Stimulated activated naive CD8-positive, alpha-beta T cell treated with anti-CD3 and anti-CD28 coated beads, Interleukin-15, Interleukin-2, amounts not matched to agents 100 ng/mL and 50 ng/mL, for 24 hours (primary cell): ENCODE data around the gene ARHGAP15.

ENCODE experiments used
- H3K27ac Mint-ChIP-seq: one replicate; pipeline ENCODE4 v1.8.0; 2021; ENCODE audit warnings: mild to moderate bottlenecking, mixed read lengths
- H3K27me3 Mint-ChIP-seq: one replicate; pipeline ENCODE4 v1.8.0; 2021; ENCODE audit warnings: mixed read lengths
- H3K36me3 Mint-ChIP-seq: one replicate; pipeline ENCODE4 v1.8.0; 2021; ENCODE audit warnings: low read depth, mixed read lengths
- H3K4me1 Mint-ChIP-seq: one replicate; pipeline ENCODE4 v1.8.0; 2021; ENCODE audit warnings: low read depth, mixed read lengths
- H3K4me3 Mint-ChIP-seq: one replicate; pipeline ENCODE4 v1.8.0; 2021; ENCODE audit warnings: mild to moderate bottlenecking, mixed read lengths
- H3K9me3 Mint-ChIP-seq: one replicate; pipeline ENCODE4 v1.8.0; 2021; ENCODE audit warnings: mixed read lengths

ARHGAP15 gene

GRCh38 chr2:143333847-143334246, 204.6 kb downstream of the ARHGAP15 start:
- H3K27ac Mint-ChIP-seq = no peak overlapping the region
- no peaks in the 10 kb centered on the region for H3K36me3 Mint-ChIP-seq
- H3K9me3 Mint-ChIP-seq = no peaks in the 10 kb centered on the region
- H3K27me3 Mint-ChIP-seq = no peaks in the 10 kb centered on the region
- H3K4me1 Mint-ChIP-seq = peaks cover 48% of the 10 kb centered on the region
- H3K4me3 Mint-ChIP-seq = no peak overlapping the region

- Mint-ChIP-seq H3K27ac (no peak overlapping the region), H3K4me3 (no peak overlapping the region), H3K9me3 (no peaks in the 10 kb centered on the region), H3K27me3 (no peaks in the 10 kb centered on the region), H3K4me1 (peaks cover 39% of the 10 kb centered on the region), H3K36me3 (no peaks in the 10 kb centered on the region)
Observed at GRCh38 chr2:143334837-143335236, 205.6 kb downstream of the ARHGAP15 start.

- Mint-ChIP-seq H3K4me3 (no peak overlapping the region), H3K9me3 (no peaks in the 10 kb centered on the region), H3K4me1 (peaks cover 27% of the 10 kb centered on the region), H3K36me3 (no peaks in the 10 kb centered on the region), H3K27me3 (no peaks in the 10 kb centered on the region), H3K27ac (no peak overlapping the region)
Observed at GRCh38 chr2:143336719-143337210, 207.5 kb downstream of the ARHGAP15 start.

GRCh38 chr2:143341478-143341877, 212.3 kb downstream of the ARHGAP15 start:
- Mint-ChIP-seq H3K4me3 (no peak overlapping the region), H3K36me3 (peaks cover 6% of the 10 kb centered on the region), H3K4me1 (peaks cover 12% of the 10 kb centered on the region), H3K27me3 (no peaks in the 10 kb centered on the region), H3K27ac (no peak overlapping the region), H3K9me3 (no peaks in the 10 kb centered on the region)

- H3K9me3 Mint-ChIP-seq = no peaks in the 10 kb centered on the region
- no peak overlapping the region for H3K4me3 Mint-ChIP-seq
- no peaks in the 10 kb centered on the region for H3K27me3 Mint-ChIP-seq
- no peak overlapping the region for H3K27ac Mint-ChIP-seq
- peaks cover 6% of the 10 kb centered on the region for H3K4me1 Mint-ChIP-seq
- peaks cover 6% of the 10 kb centered on the region for H3K36me3 Mint-ChIP-seq
Observed at GRCh38 chr2:143344780-143345179, 215.6 kb downstream of the ARHGAP15 start.

GRCh38 chr2:143345887-143346787, 216.9 kb downstream of the ARHGAP15 start:
- Mint-ChIP-seq H3K4me3 (no peak overlapping the region), H3K27me3 (no peaks in the 10 kb centered on the region), H3K9me3 (no peaks in the 10 kb centered on the region), H3K27ac (peak overlapping the region; percentile 21), H3K4me1 (peaks cover 6% of the 10 kb centered on the region), H3K36me3 (peaks cover 6% of the 10 kb centered on the region)

- H3K4me1 Mint-ChIP-seq = peaks cover 6% of the 10 kb centered on the region
- no peak overlapping the region for H3K4me3 Mint-ChIP-seq
- H3K27me3 Mint-ChIP-seq = no peaks in the 10 kb centered on the region
- H3K9me3 Mint-ChIP-seq = no peaks in the 10 kb centered on the region
- H3K27ac Mint-ChIP-seq = no peak overlapping the region
- peaks cover 6% of the 10 kb centered on the region for H3K36me3 Mint-ChIP-seq
Observed at GRCh38 chr2:143347271-143347695, 218.1 kb downstream of the ARHGAP15 start.

GRCh38 chr2:143347901-143348414, 218.7 kb downstream of the ARHGAP15 start:
- Mint-ChIP-seq H3K36me3 (peaks cover 5% of the 10 kb centered on the region), H3K9me3 (no peaks in the 10 kb centered on the region), H3K4me3 (no peak overlapping the region), H3K27ac (no peak overlapping the region), H3K4me1 (peaks cover 6% of the 10 kb centered on the region), H3K27me3 (no peaks in the 10 kb centered on the region)

GRCh38 chr2:143354050-143354750, 225.0 kb downstream of the ARHGAP15 start:
- no peaks in the 10 kb centered on the region for H3K27me3 Mint-ChIP-seq
- no peaks in the 10 kb centered on the region for H3K9me3 Mint-ChIP-seq
- peaks cover 8% of the 10 kb centered on the region for H3K4me1 Mint-ChIP-seq
- H3K4me3 Mint-ChIP-seq = no peak overlapping the region
- peaks cover 3% of the 10 kb centered on the region for H3K36me3 Mint-ChIP-seq
- no peak overlapping the region for H3K27ac Mint-ChIP-seq

GRCh38 chr2:143355870-143356269, 226.7 kb downstream of the ARHGAP15 start:
- Mint-ChIP-seq H3K4me1 (peaks cover 11% of the 10 kb centered on the region), H3K4me3 (no peak overlapping the region), H3K27me3 (no peaks in the 10 kb centered on the region), H3K27ac (no peak overlapping the region), H3K36me3 (peaks cover 10% of the 10 kb centered on the region), H3K9me3 (no peaks in the 10 kb centered on the region)

- no peaks in the 10 kb centered on the region for H3K9me3 Mint-ChIP-seq
- peaks cover 11% of the 10 kb centered on the region for H3K36me3 Mint-ChIP-seq
Observed at GRCh38 chr2:143356336-143356735, 227.1 kb downstream of the ARHGAP15 start.

GRCh38 chr2:143356736-143357446, 227.7 kb downstream of the ARHGAP15 start:
- H3K9me3 Mint-ChIP-seq = no peaks in the 10 kb centered on the region
- H3K27ac Mint-ChIP-seq = no peak overlapping the region
- peaks cover 15% of the 10 kb centered on the region for H3K36me3 Mint-ChIP-seq

More at GRCh38 chr2:143356336-143356735, 227.1 kb downstream of the ARHGAP15 start:
- H3K4me1 Mint-ChIP-seq = peaks cover 11% of the 10 kb centered on the region
- H3K27me3 Mint-ChIP-seq = no peaks in the 10 kb centered on the region
- H3K27ac Mint-ChIP-seq = no peak overlapping the region
- no peak overlapping the region for H3K4me3 Mint-ChIP-seq

GRCh38 chr2:143357966-143358365, 228.7 kb downstream of the ARHGAP15 start:
- Mint-ChIP-seq H3K4me1 (peaks cover 11% of the 10 kb centered on the region), H3K27ac (no peak overlapping the region), H3K9me3 (no peaks in the 10 kb centered on the region), H3K27me3 (no peaks in the 10 kb centered on the region), H3K4me3 (no peak overlapping the region), H3K36me3 (peaks cover 24% of the 10 kb centered on the region)

More at GRCh38 chr2:143356736-143357446, 227.7 kb downstream of the ARHGAP15 start:
- no peaks in the 10 kb centered on the region for H3K27me3 Mint-ChIP-seq
- H3K4me1 Mint-ChIP-seq = peaks cover 11% of the 10 kb centered on the region
- no peak overlapping the region for H3K4me3 Mint-ChIP-seq

- H3K9me3 Mint-ChIP-seq = no peaks in the 10 kb centered on the region
- peaks cover 11% of the 10 kb centered on the region for H3K4me1 Mint-ChIP-seq
- peaks cover 32% of the 10 kb centered on the region for H3K36me3 Mint-ChIP-seq
- no peak overlapping the region for H3K4me3 Mint-ChIP-seq
- no peak overlapping the region for H3K27ac Mint-ChIP-seq
- no peaks in the 10 kb centered on the region for H3K27me3 Mint-ChIP-seq
Observed at GRCh38 chr2:143361346-143361745, 232.1 kb downstream of the ARHGAP15 start.
